Esophagus (tissue), 2 donors: ENCODE results near the gene PRAMEF9. TPM values are rescaled to one million over a fixed set of nuclear protein-coding genes. Genes with fewer than 3 reads are reported as not detected.
"Not testable (repeated sequence)": the region's sequence is repeated elsewhere in the genome, so short reads cannot be mapped to it uniquely, and the experiment has no call there.

Source experiments
- H3K27ac ChIP-seq, 2 donors: one replicate each; pipeline ENCODE4 v1.5.1; 2013; ENCODE audit warnings: low read depth in 2 of 2, mild to moderate bottlenecking in 2 of 2, inconsistent platforms in 1 of 2, low read length in 1 of 2, moderate library complexity in 1 of 2
- H3K27me3 ChIP-seq, 2 donors: one replicate each; pipeline ENCODE4 v1.6.1; 2013; ENCODE audit warnings: low read length in 2 of 2, control low read depth in 1 of 2, mild to moderate bottlenecking in 1 of 2; ENCODE audit not compliant: insufficient read depth in 2 of 2, control insufficient read depth in 1 of 2
- H3K36me3 ChIP-seq, 2 donors: one replicate each; pipeline ENCODE4 v1.6.1; 2013; ENCODE audit warnings: low read length in 1 of 2; ENCODE audit not compliant: control insufficient read depth in 2 of 2, insufficient read depth in 2 of 2
- H3K4me1 ChIP-seq, 2 donors: one replicate each; pipeline ENCODE4 v1.6.1; 2013; ENCODE audit warnings: low read length in 1 of 2; ENCODE audit not compliant: control insufficient read depth in 2 of 2, insufficient read depth in 2 of 2
- H3K4me3 ChIP-seq, 2 donors: one replicate each; pipeline ENCODE4 v1.5.1; 2013; ENCODE audit warnings: low read length in 2 of 2, mild to moderate bottlenecking in 2 of 2, low read depth in 1 of 2, moderate library complexity in 1 of 2
- H3K9me3 ChIP-seq, 2 donors: one replicate each; pipeline ENCODE4 v1.6.1; 2013; ENCODE audit warnings: mild to moderate bottlenecking in 2 of 2, low read depth in 1 of 2, low read length in 1 of 2, moderate library complexity in 1 of 2; ENCODE audit not compliant: control insufficient read depth in 2 of 2, insufficient read depth in 1 of 2
- WGBS, 2 donors: extraction: QIAGEN DNeasy Blood & Tissue Kit; methylation state at CpG; one replicate each; pipeline ENCODE4 v1.1.7; 2013; 5-methylcytosine and 5-hydroxymethylcytosine counted together
- polyA plus RNA-seq, 2 donors: library from polyadenylated mRNA; stranded (reverse); fragments of 200-250 nt; gene quantifications; one replicate each; pipeline ENCODE4 v1.2.3, GENCODE V29; 2013
- donor health status: healthy with polysubstance abuse.
- donor health status: Bipolar disorder and iron deficiency.

Gene PRAMEF9
- not detected for polyA plus RNA-seq

GRCh38 chr1:13171548-13171947 is at the start of gene PRAMEF9:
TSS of gene PRAMEF9 (plus strand) at chr1:13171848. CDS start at chr1:13175281, 3,433 bp downstream.
- not testable (repeated sequence) for H3K9me3 ChIP-seq, H3K36me3 ChIP-seq, H3K4me3 ChIP-seq, H3K4me1 ChIP-seq, H3K27ac ChIP-seq, H3K27me3 ChIP-seq
- WGBS, 2 donors, result 73 to 89% methylated on average over 1 of the region's 2 CpGs

DNA sequence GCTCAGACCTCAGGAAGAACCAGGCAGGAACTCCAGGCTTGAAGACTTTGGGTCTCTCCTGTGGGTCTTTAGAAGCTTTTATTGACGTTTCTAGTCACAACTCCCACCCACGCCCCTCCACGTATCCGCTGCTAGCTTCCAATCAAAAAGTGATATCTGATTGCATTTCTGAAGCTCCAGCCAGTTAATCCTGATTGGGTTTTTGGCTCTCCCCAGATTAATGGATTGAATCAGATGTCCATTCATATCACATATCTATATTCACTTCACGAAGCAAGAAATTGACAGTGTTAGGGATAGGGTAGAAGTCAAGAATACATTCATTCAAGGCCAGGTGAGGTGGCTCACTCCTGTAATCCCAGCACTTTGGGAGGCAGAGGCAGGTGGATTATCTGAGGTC is 15.7 kb upstream of the PRAMEF9 start, which contains the start of gene PRAMEF26:
TSS of gene PRAMEF26 (minus strand) at position 101 of the 400 bp plus-strand sequence. CDS start 2,914 bp downstream, outside the sequence.
- not testable (repeated sequence) for H3K36me3 ChIP-seq, H3K4me1 ChIP-seq, H3K4me3 ChIP-seq, H3K9me3 ChIP-seq, H3K27ac ChIP-seq, H3K27me3 ChIP-seq
- 62 to 100% methylated on average over 1 of the region's 5 CpGs for WGBS, 2 donors

- not testable (repeated sequence) for H3K27me3 ChIP-seq, H3K9me3 ChIP-seq, H3K4me3 ChIP-seq, H3K27ac ChIP-seq, H3K36me3 ChIP-seq, H3K4me1 ChIP-seq
- no CpG with 5 or more reads among the region's 8 CpGs for WGBS, 2 donors
Measured at GRCh38 chr1:13165531-13165930, 6.1 kb upstream of the PRAMEF9 start, which contains the start of gene HNRNPCL4. TSS of gene HNRNPCL4 (minus strand) at chr1:13165631. CDS start at chr1:13165467, 164 bp downstream.

GRCh38 chr1:13201309-13201708 is 29.7 kb downstream of the PRAMEF9 start, which contains the start of gene PRAMEF13:
TSS of gene PRAMEF13 (minus strand) at chr1:13201409. CDS start at chr1:13199589, 1,820 bp downstream.
- not testable (repeated sequence) for H3K4me1 ChIP-seq, H3K27me3 ChIP-seq, H3K9me3 ChIP-seq, H3K4me3 ChIP-seq, H3K36me3 ChIP-seq, H3K27ac ChIP-seq
- no CpG with 5 or more reads among the region's 5 CpGs for WGBS, 2 donors

DNA sequence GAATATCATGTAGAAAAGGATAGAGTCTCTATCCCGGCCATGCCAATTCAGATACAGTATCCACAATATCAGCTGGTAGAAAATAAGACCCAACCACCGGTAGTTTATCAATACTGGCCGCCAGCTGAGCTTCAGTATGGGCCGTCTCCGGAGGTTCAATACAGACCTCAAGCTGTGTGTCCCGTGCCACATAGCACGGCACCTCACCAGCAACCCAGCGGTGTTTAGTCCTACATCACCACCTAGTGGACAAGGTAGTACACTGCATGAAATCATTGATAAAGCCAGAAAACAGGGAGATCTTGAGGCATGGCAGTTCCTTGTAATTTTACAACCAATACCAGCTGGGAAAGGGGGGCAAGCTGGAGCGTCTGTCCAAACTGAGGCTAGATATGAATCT is 37.1 kb downstream of the PRAMEF9 start:
- not testable (repeated sequence) for H3K36me3 ChIP-seq, H3K27me3 ChIP-seq, H3K9me3 ChIP-seq, H3K4me1 ChIP-seq, H3K4me3 ChIP-seq, H3K27ac ChIP-seq
- WGBS, 2 donors, result no CpG with 5 or more reads among the region's 9 CpGs

GRCh38 chr1:13216619-13217018 is 45.0 kb downstream of the PRAMEF9 start:
- WGBS, 2 donors, result no CpG with 5 or more reads among the region's 7 CpGs
- not testable (repeated sequence) for H3K4me1 ChIP-seq, H3K36me3 ChIP-seq

GRCh38 chr1:13219203-13219602 is 47.6 kb downstream of the PRAMEF9 start:
- not testable (repeated sequence) for H3K4me1 ChIP-seq, H3K4me3 ChIP-seq, H3K27ac ChIP-seq, H3K9me3 ChIP-seq, H3K27me3 ChIP-seq, H3K36me3 ChIP-seq
- no CpG with 5 or more reads among the region's 3 CpGs for WGBS, 2 donors

More at GRCh38 chr1:13216619-13217018, 45.0 kb downstream of the PRAMEF9 start:
- not testable (repeated sequence) for H3K27me3 ChIP-seq, H3K9me3 ChIP-seq, H3K27ac ChIP-seq, H3K4me3 ChIP-seq

GRCh38 chr1:13222788-13223187 is 51.1 kb downstream of the PRAMEF9 start:
- not testable (repeated sequence) for H3K27me3 ChIP-seq, H3K4me3 ChIP-seq, H3K36me3 ChIP-seq, H3K27ac ChIP-seq, H3K9me3 ChIP-seq, H3K4me1 ChIP-seq
- no CpG with 5 or more reads among the region's 4 CpGs for WGBS, 2 donors

DNA sequence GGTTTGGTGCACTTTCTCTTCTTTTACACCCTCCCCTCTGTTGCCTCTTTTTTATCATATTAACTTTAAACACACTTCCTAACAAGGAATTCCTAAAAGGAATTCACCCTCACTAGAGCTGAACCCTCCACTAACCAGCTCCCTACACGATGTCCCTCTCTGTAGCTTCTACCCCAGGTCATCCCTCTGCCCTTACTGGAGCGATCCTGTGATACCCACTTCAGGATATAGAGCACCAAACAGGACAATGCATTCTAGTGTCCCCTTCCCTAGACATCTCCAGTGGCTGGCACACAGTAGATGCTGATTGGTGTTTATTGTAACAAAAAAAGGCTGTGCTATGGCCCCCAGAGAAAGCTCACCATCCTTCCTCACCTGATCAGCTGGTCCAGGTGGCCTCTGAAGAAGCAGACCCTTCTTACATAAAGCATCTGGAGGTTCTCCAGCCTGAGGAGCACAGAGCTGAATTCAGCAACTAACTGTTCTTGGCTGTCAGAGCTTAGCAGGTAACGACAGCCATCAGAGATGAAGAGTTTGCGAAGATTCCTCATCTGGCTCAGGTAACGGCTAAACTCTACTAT is 52.9 kb downstream of the PRAMEF9 start:
- H3K36me3 ChIP-seq, result no peaks in the 10 kb centered on the region
- no peak overlapping the region for H3K27ac ChIP-seq
- no peaks in the 10 kb centered on the region for H3K4me1 ChIP-seq
- no peaks in the 10 kb centered on the region for H3K27me3 ChIP-seq
- WGBS, 2 donors, result 82 to 83% methylated on average over 5 of the region's 5 CpGs
- no peaks in the 10 kb centered on the region for H3K9me3 ChIP-seq
- no peak overlapping the region for H3K4me3 ChIP-seq

DNA sequence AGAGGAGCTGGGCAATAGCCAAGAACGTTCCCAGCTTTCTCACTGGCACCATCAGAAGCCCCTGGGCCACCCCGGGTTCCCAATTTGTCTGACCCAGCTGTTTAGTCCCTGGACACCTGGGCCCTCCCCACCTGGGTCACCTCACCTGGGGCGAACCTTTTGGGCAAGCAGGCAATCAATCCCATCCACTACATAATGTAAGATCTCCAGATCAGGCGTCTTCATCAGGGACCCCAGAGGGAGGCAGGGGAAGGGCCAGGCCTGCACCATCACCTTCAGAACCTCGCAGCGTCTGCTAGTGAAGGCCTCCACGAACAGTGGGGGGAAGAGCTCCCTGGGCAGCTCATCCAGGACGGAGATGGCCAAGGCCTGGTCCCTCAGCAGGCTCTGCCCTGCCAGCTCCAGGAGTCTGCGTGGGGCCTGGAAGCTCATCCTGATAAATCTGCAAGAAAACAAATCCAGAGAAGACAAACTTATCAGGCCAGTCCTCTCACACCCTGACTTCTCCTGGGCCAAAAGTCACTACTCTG is 54.1 kb downstream of the PRAMEF9 start, which contains the start of gene PRAMEF18:
TSS of gene PRAMEF18 (minus strand) at position 480 of the 530 bp plus-strand sequence. CDS start at position 432, 48 bp downstream.
- not testable (repeated sequence) for H3K4me1 ChIP-seq, H3K36me3 ChIP-seq, H3K27me3 ChIP-seq, H3K9me3 ChIP-seq, H3K4me3 ChIP-seq, H3K27ac ChIP-seq
- 69 to 74% methylated on average over 9 of the region's 9 CpGs for WGBS, 2 donors
